ENCODE results near the gene UNCX.

UNCX gene

GRCh38 chr7:1235501-1236131 is 2.9 kb downstream of the UNCX start:
- DNase-seq (ENCODE audit: low read depth) = peak; percentile 76
- TF ChIP-seq POLR2A (IDR thresholded peaks at IDR 0.05; ENCODE audit: extremely low read depth, insufficient read length) (no peak), MAX (IDR thresholded peaks at IDR 0.05; ENCODE audit: low read depth, low read length) (no peak), CTCF (IDR thresholded peaks at IDR 0.05; ENCODE audit: low read depth, low read length) (no peak), MYC (IDR thresholded peaks at IDR 0.05; ENCODE audit: low read depth, low read length) (no peak)
- peak overlapping the region; percentile 93 for H3K4me3 ChIP-seq (ENCODE audit: low read depth, low read length)

- no peak for TF ChIP-seq CTCF (IDR thresholded peaks at IDR 0.05; ENCODE audit: low read depth, low read length)
- no peak for TF ChIP-seq MAX (IDR thresholded peaks at IDR 0.05; ENCODE audit: low read depth, low read length)
- TF ChIP-seq MYC (IDR thresholded peaks at IDR 0.05; ENCODE audit: low read depth, low read length) = no peak
- no peak for TF ChIP-seq POLR2A (IDR thresholded peaks at IDR 0.05; ENCODE audit: extremely low read depth, insufficient read length)
- peak; percentile 65 for DNase-seq (ENCODE audit: low read depth)
- H3K4me3 ChIP-seq (ENCODE audit: low read depth, low read length) = no peak overlapping the region
Measured at GRCh38 chr7:1236132-1236661, 3.5 kb downstream of the UNCX start.

- TF ChIP-seq MYC (IDR thresholded peaks at IDR 0.05; ENCODE audit: low read depth, low read length) = no peak
- TF ChIP-seq CTCF (IDR thresholded peaks at IDR 0.05; ENCODE audit: low read depth, low read length) = no peak
- TF ChIP-seq MAX (IDR thresholded peaks at IDR 0.05; ENCODE audit: low read depth, low read length) = no peak
- no peak for TF ChIP-seq POLR2A (IDR thresholded peaks at IDR 0.05; ENCODE audit: extremely low read depth, insufficient read length)
- H3K4me3 ChIP-seq (ENCODE audit: low read depth, low read length) = peak overlapping the region; percentile 40
Measured at GRCh38 chr7:1236831-1237701, 4.4 kb downstream of the UNCX start.

GRCh38 chr7:1237704-1238255 is 5.1 kb downstream of the UNCX start:
- no peak for DNase-seq (ENCODE audit: low read depth)
- TF ChIP-seq CTCF (IDR thresholded peaks at IDR 0.05; ENCODE audit: low read depth, low read length) = no peak
- no peak for TF ChIP-seq POLR2A (IDR thresholded peaks at IDR 0.05; ENCODE audit: extremely low read depth, insufficient read length)
- TF ChIP-seq MYC (IDR thresholded peaks at IDR 0.05; ENCODE audit: low read depth, low read length) = no peak
- TF ChIP-seq MAX (IDR thresholded peaks at IDR 0.05; ENCODE audit: low read depth, low read length) = no peak
- H3K4me3 ChIP-seq (ENCODE audit: low read depth, low read length) = no peak overlapping the region

More at GRCh38 chr7:1236831-1237701, 4.4 kb downstream of the UNCX start:
- no peak for DNase-seq (ENCODE audit: low read depth)

- DNase-seq (ENCODE audit: low read depth) = no peak
- no peak overlapping the region for H3K4me3 ChIP-seq (ENCODE audit: low read depth, low read length)
- TF ChIP-seq MYC (IDR thresholded peaks at IDR 0.05; ENCODE audit: low read depth, low read length) = no peak
- no peak for TF ChIP-seq POLR2A (IDR thresholded peaks at IDR 0.05; ENCODE audit: extremely low read depth, insufficient read length)
- TF ChIP-seq CTCF (IDR thresholded peaks at IDR 0.05; ENCODE audit: low read depth, low read length) = no peak
- TF ChIP-seq MAX (IDR thresholded peaks at IDR 0.05; ENCODE audit: low read depth, low read length) = no peak
Measured at GRCh38 chr7:1238450-1238882, 5.8 kb downstream of the UNCX start.

Measured in NB4 (cell line).